ENCODE results near the gene TAF1C.
"Not testable (repeated sequence)": the region's sequence is repeated elsewhere in the genome, so short reads cannot be mapped to it uniquely, and the experiment has no call there.

Gene TAF1C

DNA sequence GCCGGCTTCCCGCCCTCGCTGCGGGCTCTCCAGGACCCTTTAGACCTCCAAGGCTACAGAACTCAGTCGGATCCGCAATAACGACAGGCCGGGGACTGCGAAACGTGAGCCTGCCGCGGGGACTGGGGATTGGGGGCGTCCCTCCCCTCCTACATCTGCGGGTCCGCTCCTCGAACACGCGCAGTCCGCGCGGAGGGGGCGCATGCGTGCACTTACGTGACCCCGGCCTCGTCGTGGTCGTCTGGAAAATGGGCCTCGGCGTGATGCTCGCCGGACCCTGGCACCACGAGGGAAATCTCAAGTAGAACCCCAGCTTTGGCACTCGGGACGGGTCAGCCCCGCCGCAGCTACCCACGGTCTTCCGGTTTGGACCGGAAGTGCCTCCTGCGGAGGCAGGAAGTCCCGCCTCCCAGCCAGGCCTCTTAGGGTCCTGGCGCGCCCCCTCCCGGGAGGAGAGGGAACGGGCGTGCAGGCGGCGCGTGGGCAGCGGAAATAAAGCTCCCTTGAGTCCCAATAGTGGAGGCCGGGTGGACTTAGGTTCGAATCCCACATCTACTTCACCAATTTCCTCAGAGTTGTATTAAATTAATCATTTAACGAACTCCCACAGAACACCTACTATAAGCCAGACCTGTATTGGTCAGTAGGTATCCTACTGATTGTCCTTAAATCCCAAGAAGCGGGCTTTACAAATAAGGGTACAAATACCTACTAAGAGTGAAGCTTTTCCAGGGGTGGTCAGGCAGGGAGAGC, at the start of gene TAF1C:
TAF1C (minus strand) TSS at position 373 of the 753 bp plus-strand sequence. CDS start 2,069 bp downstream, outside the sequence.
- peak; percentile 90 to 95 (median 94) for DNase-seq

DNA sequence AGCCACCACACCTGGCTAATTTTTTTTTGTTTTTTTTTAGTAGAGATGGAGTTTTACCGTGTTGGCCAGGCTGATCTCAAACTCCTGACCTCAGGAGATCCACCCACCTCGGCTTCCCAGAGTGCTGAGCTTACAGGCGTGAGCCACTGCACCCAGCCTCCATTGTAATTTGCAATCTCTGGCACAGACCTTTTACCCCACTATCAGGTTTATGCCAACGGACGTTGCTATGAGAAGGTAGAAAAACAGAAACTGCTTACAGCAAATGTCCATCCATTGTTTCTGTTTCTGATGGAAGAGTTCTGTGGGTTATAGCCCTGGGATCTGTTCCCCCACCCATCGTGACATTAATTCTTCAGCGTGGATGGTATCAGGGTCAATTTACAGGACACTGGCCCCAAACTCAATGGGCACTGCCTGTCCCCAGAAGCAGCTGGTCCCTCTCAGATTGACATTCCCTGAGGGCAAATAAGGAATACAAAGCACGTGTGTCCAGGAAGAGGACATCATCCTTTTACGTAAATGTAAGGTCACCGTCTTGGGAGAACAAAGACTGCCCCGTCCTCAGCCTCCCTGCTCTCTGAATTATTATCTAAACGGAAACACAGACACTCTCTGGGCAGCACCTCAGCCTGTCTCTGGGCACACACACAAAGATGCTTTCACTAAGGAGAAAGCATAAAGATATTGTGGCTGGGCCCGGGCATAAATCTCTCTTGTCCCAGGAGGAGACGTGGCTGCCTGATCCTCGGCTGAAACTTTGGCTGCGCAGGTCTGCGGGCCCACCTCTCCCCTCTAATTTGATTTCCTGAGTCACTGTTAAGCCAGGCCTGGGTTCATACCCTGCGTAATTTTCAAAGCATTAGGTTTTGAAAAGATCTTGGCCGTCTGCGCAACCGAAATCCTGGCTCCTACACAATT, 47.7 kb upstream of the TAF1C start:
- DNase-seq = no peak

GRCh38 chr16:84233748-84234147, 46.9 kb upstream of the TAF1C start:
- DNase-seq = no peak

- DNase-seq = no peak
These were observed 46.1 kb upstream of the TAF1C start for GRCh38 chr16:84232969-84233368.

DNA sequence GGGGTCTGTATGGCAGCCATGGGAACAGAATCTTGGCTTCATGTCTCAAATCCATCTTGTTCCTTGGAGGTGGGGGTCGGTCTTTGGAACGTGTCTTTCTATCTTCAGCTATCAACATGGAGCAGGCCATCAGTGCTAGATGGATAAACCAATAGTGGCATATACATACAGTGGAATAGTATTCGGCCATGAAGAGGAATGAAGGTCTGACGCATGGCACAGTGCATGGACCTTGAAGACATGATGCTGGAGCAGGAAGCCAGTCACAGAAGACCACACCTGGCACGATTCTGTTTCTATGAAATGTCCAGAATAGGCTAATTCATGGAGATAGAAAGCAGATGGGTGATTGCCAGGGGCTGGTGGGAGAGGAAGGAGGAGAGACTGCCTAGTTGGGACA, 45.2 kb upstream of the TAF1C start:
- no peak for DNase-seq

GRCh38 chr16:84229471-84229870, 42.6 kb upstream of the TAF1C start:
- no peak for DNase-seq

GRCh38 chr16:84228256-84228838, 41.5 kb upstream of the TAF1C start:
- DNase-seq = peak in 1 of 3 experiments; percentile 20

GRCh38 chr16:84227548-84227947, 40.7 kb upstream of the TAF1C start:
- no peak for DNase-seq

DNA sequence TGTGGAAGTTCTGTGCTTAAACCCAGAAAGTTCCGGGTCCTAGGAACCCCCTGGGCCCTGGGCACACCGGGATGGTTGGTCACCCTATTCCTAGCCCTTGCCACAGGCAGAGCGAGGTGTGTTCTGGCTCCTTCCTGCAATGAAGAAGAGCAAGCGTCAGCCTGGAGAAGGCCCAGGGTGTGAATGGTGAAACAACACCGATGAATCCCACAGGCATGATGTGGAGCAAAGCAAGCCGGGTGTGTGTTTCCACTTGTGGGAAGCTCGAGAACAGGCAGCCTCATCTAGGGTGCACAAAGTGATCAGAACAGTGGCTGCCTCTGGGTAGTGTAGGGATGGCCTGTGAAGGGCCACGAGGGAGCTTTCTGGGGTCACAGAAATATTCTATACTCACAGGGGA, 39.2 kb upstream of the TAF1C start:
- DNase-seq = no peak

DNA sequence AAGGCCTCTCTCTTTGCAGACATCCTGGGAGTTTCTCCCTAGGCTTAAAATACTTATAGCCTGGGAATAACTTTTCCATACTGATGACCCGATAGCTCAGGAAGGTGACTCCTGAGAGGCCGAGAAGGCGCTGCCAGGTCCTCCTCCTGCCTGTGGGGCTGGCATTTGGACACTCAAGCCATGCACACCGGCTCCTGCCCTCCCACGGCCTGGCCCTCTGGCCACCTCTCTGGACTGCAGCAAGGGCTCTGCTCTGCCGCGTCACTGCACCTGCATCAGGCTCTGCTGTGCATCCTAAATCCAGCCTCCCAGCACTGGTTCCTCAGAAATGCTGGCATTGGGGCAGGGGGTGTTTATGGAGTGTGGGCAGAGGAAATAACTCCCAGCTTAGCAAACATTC, 38.7 kb upstream of the TAF1C start:
- no peak for DNase-seq

DNA sequence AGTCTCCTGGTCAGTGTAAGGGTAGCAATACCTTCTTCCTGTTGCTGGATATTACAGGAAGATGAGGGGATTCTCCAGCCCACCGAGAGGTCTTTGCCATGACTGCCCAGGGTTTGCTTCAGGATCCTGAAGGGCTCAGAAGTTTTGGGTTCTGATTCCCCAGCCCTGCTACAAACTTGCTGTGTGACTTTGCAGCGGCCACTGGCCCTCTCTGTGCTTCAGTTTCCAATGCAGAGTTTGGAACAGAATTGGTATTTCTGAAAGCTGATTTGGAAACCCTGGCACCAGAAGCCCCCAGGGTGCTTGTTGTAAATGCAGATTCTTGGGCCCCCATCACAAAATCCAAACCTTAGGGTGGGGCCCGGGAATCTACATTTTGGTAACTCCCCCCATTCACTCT, 38.3 kb upstream of the TAF1C start:
- no peak for DNase-seq

- no peak for DNase-seq
These were observed 37.7 kb upstream of the TAF1C start for GRCh38 chr16:84224554-84224953.

GRCh38 chr16:84223456-84223855, 36.6 kb upstream of the TAF1C start:
- DNase-seq = no peak

DNA sequence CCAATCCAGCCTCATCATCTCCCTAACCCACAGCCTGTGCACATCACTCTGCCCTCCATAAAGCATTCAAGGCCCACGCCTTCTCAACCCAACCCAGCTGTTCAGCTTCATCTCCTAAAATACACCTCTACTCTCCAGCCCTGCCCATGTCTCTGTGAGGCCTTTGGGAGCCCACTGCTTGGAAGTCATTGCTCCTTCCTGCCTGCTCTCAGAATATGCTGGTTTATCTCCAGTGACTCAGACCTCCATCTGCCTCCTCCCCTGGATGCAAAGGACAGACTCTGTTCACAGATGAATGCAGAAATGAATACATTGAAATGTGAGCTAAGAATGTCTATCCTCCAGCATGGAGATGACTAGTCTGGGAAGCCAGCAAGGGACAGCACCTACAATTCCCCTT, 34.0 kb upstream of the TAF1C start:
- no peak for DNase-seq

- no peak for DNase-seq
These were observed 32.1 kb upstream of the TAF1C start for GRCh38 chr16:84218956-84219355.

DNA sequence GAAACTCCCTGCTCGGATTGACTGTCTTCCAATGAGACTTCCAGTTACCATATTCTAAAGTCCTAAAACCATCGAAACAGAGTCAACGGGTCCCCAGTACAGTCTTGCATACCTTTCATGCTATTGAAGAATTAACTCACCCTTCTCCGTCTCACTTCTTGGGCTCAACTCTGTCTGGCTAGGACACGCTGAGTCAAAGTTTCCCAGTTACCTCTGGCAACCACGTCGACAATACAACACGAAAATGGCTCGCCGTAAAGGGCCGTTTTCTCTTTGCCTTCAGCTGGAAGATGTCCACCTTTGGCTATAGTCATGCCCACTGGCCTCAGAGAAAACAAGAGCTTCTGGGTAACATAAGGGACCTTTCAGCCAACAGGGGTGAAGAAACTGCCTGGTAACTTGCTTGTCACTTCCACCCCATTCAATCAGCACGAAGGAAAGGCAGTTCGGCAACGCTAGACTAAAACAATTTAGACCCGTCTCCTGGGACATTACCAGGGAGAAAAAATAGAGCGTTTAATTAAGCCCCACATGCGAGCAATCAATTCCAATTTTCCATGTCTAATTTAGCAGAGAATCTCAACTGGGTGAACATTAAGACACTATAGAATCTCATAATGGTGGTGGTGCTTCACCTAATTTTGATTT, 31.4 kb upstream of the TAF1C start:
- DNase-seq = no peak

DNA sequence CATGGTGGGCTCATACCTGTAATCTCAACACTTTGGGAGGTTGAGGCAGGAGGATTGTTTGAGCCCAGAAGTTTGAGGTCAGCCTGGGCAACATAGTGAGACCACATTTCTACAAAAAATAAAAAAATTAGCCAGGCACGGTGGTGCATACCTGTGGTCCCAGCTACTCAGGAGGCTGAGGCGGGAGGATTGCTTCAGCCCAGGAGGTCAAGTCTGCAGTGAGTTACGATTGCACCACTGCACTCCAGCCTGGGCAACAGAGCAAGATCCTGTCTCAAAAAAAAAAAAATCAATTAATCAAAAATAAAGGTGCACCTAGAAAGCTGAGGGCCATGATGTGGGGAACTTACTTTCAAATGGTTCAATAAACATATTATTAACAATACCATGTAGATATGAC, 29.3 kb upstream of the TAF1C start:
- DNase-seq = not testable (repeated sequence)

DNA sequence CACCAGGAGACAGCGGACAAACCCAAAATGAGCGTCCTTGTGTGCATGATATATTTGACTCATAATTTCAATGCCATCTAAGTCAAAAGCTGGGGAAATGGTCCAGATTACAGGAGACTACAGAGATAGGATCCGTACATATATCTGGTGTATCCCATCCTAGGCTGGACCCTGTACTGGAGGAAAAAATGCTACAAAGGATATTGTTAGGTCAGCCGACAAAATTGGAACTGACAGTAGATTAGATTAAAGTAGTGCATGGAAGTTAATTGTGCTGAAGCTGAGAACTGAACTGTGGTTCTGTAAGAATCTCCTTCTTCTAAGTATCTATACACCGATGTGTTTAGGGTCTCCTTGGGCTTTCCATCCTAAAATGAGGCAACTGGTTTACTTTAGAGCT, 28.7 kb upstream of the TAF1C start:
- no peak for DNase-seq

GRCh38 chr16:84214451-84215066, 27.7 kb upstream of the TAF1C start:
- DNase-seq = no peak

GRCh38 chr16:84212631-84213030, 25.8 kb upstream of the TAF1C start:
- no peak for DNase-seq

DNA sequence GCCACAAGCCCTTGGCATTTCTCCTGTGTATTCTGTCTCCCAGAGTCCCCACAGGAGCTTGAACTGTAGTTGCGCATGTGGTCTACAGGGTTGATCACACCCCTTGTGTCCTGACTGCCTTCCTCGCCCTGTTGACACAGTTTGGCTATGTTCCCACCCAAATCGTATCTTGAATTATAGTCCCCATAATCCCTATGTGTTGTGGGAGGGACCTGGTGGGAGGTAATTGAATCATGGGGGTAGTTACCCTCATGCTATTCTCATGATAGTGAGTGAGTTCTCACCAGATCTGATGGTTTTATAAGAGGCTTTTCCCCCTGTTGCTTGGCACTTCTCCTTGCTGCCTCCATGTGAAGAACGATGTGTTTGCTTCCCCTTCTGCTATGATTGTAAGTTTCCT, 25.3 kb upstream of the TAF1C start:
- DNase-seq = no peak

DNA sequence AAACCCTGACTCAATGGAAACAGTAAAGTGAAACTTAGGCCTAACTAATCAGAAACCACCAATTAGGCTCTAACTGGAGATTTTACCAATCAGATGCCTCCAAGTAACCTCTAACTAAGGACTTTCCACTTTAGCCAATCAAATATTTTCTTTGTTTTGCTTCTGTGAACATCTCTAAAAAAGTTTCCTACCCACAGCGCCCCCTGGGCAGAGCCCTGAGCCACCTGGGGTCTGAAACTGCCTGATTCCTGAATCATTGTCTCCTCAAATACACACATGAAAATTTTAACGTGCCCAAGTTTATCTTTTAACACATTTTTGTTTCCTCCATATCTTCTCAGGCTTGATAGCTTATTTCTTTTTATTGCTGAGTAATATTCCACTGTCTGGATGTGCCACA, 23.1 kb upstream of the TAF1C start:
- no peak for DNase-seq

- no peak for DNase-seq
These were observed 21.0 kb upstream of the TAF1C start for GRCh38 chr16:84207879-84208278.
